Activated naive CD4-positive, alpha-beta T cell treated with anti-CD3 and anti-CD28 coated beads, Interleukin-2, amount 50 U/mL, for 24 hours (primary cell): Measurements from ENCODE around the gene HELZ2.
A peak's percentile ranks its signal among the peaks of the same experiment; 100 is the strongest.

Experiments
- H3K27ac Mint-ChIP-seq: one replicate; pipeline ENCODE4 v1.8.0; 2021; ENCODE audit warnings: mild to moderate bottlenecking, mixed read lengths
- H3K27me3 Mint-ChIP-seq: one replicate; pipeline ENCODE4 v1.8.0; 2021; ENCODE audit warnings: mixed read lengths
- H3K36me3 Mint-ChIP-seq: one replicate; pipeline ENCODE4 v1.8.0; 2021; ENCODE audit warnings: mixed read lengths
- H3K4me1 Mint-ChIP-seq: one replicate; pipeline ENCODE4 v1.8.0; 2021; ENCODE audit warnings: mixed read lengths
- H3K4me3 Mint-ChIP-seq: one replicate; pipeline ENCODE4 v1.8.0; 2021; ENCODE audit warnings: mild to moderate bottlenecking, mixed read lengths
- H3K9me3 Mint-ChIP-seq: one replicate; pipeline ENCODE4 v1.8.0; 2021; ENCODE audit warnings: mixed read lengths

HELZ2 gene

GRCh38 chr20:63534831-63535651 is 39.0 kb downstream of the HELZ2 start:
- Mint-ChIP-seq H3K27me3 (no peaks in the 10 kb centered on the region), H3K9me3 (no peaks in the 10 kb centered on the region), H3K36me3 (no peaks in the 10 kb centered on the region), H3K4me1 (peaks cover 3% of the 10 kb centered on the region), H3K4me3 (no peak overlapping the region), H3K27ac (no peak overlapping the region)

GRCh38 chr20:63534427-63534830 is 39.6 kb downstream of the HELZ2 start:
- Mint-ChIP-seq H3K36me3 (no peaks in the 10 kb centered on the region), H3K27ac (no peak overlapping the region), H3K4me3 (no peak overlapping the region), H3K4me1 (peaks cover 3% of the 10 kb centered on the region), H3K27me3 (no peaks in the 10 kb centered on the region), H3K9me3 (no peaks in the 10 kb centered on the region)

- H3K27me3 Mint-ChIP-seq, result no peaks in the 10 kb centered on the region
- no peaks in the 10 kb centered on the region for H3K36me3 Mint-ChIP-seq
- H3K9me3 Mint-ChIP-seq, result no peaks in the 10 kb centered on the region
Measured at GRCh38 chr20:63533871-63534393, 40.1 kb downstream of the HELZ2 start.

GRCh38 chr20:63533388-63533787 is 40.7 kb downstream of the HELZ2 start:
- no peaks in the 10 kb centered on the region for H3K9me3 Mint-ChIP-seq
- no peak overlapping the region for H3K27ac Mint-ChIP-seq
- no peaks in the 10 kb centered on the region for H3K27me3 Mint-ChIP-seq
- peaks cover 6% of the 10 kb centered on the region for H3K4me1 Mint-ChIP-seq
- no peak overlapping the region for H3K4me3 Mint-ChIP-seq
- H3K36me3 Mint-ChIP-seq, result no peaks in the 10 kb centered on the region

More at GRCh38 chr20:63533871-63534393, 40.1 kb downstream of the HELZ2 start:
- Mint-ChIP-seq H3K4me1 (peaks cover 3% of the 10 kb centered on the region), H3K4me3 (no peak overlapping the region), H3K27ac (no peak overlapping the region)

GRCh38 chr20:63532449-63532971 is 41.5 kb downstream of the HELZ2 start:
- H3K9me3 Mint-ChIP-seq, result no peaks in the 10 kb centered on the region
- no peak overlapping the region for H3K4me3 Mint-ChIP-seq
- no peak overlapping the region for H3K27ac Mint-ChIP-seq
- peaks cover 6% of the 10 kb centered on the region for H3K4me1 Mint-ChIP-seq
- H3K36me3 Mint-ChIP-seq, result no peaks in the 10 kb centered on the region
- H3K27me3 Mint-ChIP-seq, result no peaks in the 10 kb centered on the region

- H3K27me3 Mint-ChIP-seq, result no peaks in the 10 kb centered on the region
- H3K9me3 Mint-ChIP-seq, result no peaks in the 10 kb centered on the region
- H3K4me1 Mint-ChIP-seq, result peaks cover 4% of the 10 kb centered on the region
- no peak overlapping the region for H3K27ac Mint-ChIP-seq
- H3K4me3 Mint-ChIP-seq, result no peak overlapping the region
- no peaks in the 10 kb centered on the region for H3K36me3 Mint-ChIP-seq
Measured at GRCh38 chr20:63531686-63532448, 42.2 kb downstream of the HELZ2 start.

GRCh38 chr20:63530788-63531160 is 43.3 kb downstream of the HELZ2 start:
- Mint-ChIP-seq H3K36me3 (no peaks in the 10 kb centered on the region), H3K27me3 (no peaks in the 10 kb centered on the region), H3K9me3 (no peaks in the 10 kb centered on the region), H3K27ac (no peak overlapping the region), H3K4me3 (no peak overlapping the region), H3K4me1 (peaks cover 3% of the 10 kb centered on the region)

- Mint-ChIP-seq H3K36me3 (no peaks in the 10 kb centered on the region), H3K27me3 (no peaks in the 10 kb centered on the region), H3K9me3 (no peaks in the 10 kb centered on the region), H3K4me1 (peaks cover 3% of the 10 kb centered on the region), H3K27ac (no peak overlapping the region), H3K4me3 (no peak overlapping the region)
Measured at GRCh38 chr20:63529861-63530787, 43.9 kb downstream of the HELZ2 start.

GRCh38 chr20:63529180-63529860 is 44.7 kb downstream of the HELZ2 start:
- Mint-ChIP-seq H3K4me3 (no peak overlapping the region), H3K27ac (no peak overlapping the region), H3K36me3 (peaks cover under 1% of the 10 kb centered on the region), H3K9me3 (no peaks in the 10 kb centered on the region), H3K4me1 (peaks cover 3% of the 10 kb centered on the region), H3K27me3 (no peaks in the 10 kb centered on the region)

GRCh38 chr20:63527184-63527583 is 46.9 kb downstream of the HELZ2 start:
- Mint-ChIP-seq H3K36me3 (peaks cover 9% of the 10 kb centered on the region), H3K4me1 (peaks cover 8% of the 10 kb centered on the region), H3K9me3 (no peaks in the 10 kb centered on the region), H3K27ac (peak overlapping the region; percentile 10), H3K4me3 (no peak overlapping the region), H3K27me3 (no peaks in the 10 kb centered on the region)

- Mint-ChIP-seq H3K36me3 (peaks cover 9% of the 10 kb centered on the region), H3K27me3 (no peaks in the 10 kb centered on the region), H3K9me3 (no peaks in the 10 kb centered on the region), H3K4me1 (peaks cover 8% of the 10 kb centered on the region), H3K4me3 (no peak overlapping the region), H3K27ac (no peak overlapping the region)
Measured at GRCh38 chr20:63525971-63526370, 48.1 kb downstream of the HELZ2 start.

- Mint-ChIP-seq H3K4me3 (no peak overlapping the region), H3K27me3 (no peaks in the 10 kb centered on the region), H3K4me1 (peaks cover 8% of the 10 kb centered on the region), H3K36me3 (peaks cover 9% of the 10 kb centered on the region), H3K9me3 (no peaks in the 10 kb centered on the region), H3K27ac (no peak overlapping the region)
Measured at GRCh38 chr20:63525185-63525584, 48.9 kb downstream of the HELZ2 start.
